AG09319 (cell line): Measurements from ENCODE around the gene STARD4.

Source experiments
- DNase-seq: peaks from one replicate; pipeline ENCODE4 v3.0.0-alpha.2; 2010; ENCODE audit warnings: low read depth; ENCODE audit errors: extremely low read depth
- CTCF ChIP-seq: IDR thresholded peaks from 2 replicates; pipeline ENCODE4 v1.5.1; 2011; ENCODE audit warnings: low read depth, mild to moderate bottlenecking, inconsistent platforms, low read length, moderate library complexity

Gene STARD4

GRCh38 chr5:111528056-111528455, 15.7 kb upstream of the STARD4 start:
- TF ChIP-seq CTCF, result no peak
- DNase-seq, result no peak

- no peak for DNase-seq
- no peak for TF ChIP-seq CTCF
These were observed 8.6 kb upstream of the STARD4 start for GRCh38 chr5:111520908-111521307.

- DNase-seq, result no peak
- no peak for TF ChIP-seq CTCF
These were observed 6.4 kb upstream of the STARD4 start for GRCh38 chr5:111518777-111519176.

GRCh38 chr5:111517853-111518501, 5.6 kb upstream of the STARD4 start:
- TF ChIP-seq CTCF, result no peak
- no peak for DNase-seq

GRCh38 chr5:111514087-111514486, 1.8 kb upstream of the STARD4 start:
- DNase-seq, result no peak
- TF ChIP-seq CTCF, result no peak

GRCh38 chr5:111513131-111513520, 791 bp upstream of the STARD4 start:
- no peak for TF ChIP-seq CTCF
- DNase-seq, result no peak

- TF ChIP-seq CTCF, result no peak
- no peak for DNase-seq
These were observed 432 bp downstream of the STARD4 start for GRCh38 chr5:111511831-111512374.
